GM18499 (cell line): Measurements from ENCODE around the gene STN1.

Experiments used
- ATAC-seq: cut with Tn5 transposase; IDR thresholded peaks from one replicate; pipeline ENCODE4 v1.9.1; 2021; ENCODE audit warnings: moderate number of reproducible peaks; ENCODE audit not compliant: insufficient read depth, unreplicated experiment

The STN1 gene

GRCh38 chr10:103834436-103835095 lies 83.4 kb downstream of the STN1 start:
- ATAC-seq: no peak

GRCh38 chr10:103833731-103834365 lies 84.1 kb downstream of the STN1 start:
- no peak for ATAC-seq

- ATAC-seq: no peak
These were observed 85.2 kb downstream of the STN1 start for GRCh38 chr10:103832806-103833205.
